ENCODE data around the gene RUBCNL. TPM values are rescaled to one million over a fixed set of nuclear protein-coding genes. Genes with fewer than 3 reads are reported as not detected.

The RUBCNL gene
- total RNA-seq, 1 experiment from 2014 or later, result 1.9 TPM

DNA sequence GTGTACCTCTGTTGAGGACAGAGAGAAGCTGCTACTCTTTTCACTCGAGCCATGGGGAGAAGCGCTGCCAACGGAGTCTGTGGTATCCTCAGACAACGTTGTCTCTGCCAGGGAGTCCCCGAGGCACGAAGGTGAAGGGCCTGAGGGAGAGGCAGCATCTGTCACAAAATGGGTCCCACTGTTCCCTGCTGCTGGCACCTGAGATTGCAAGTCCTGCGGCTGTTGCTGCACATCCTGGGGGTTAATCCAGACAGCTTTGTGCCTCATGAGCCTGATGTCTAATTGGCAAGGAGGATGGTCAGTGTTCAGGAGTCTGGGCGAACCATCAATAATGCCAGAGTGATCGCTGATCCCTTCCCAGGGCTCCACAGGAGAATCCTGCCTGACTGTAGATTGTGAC, 15.0 kb downstream of the RUBCNL start (continued):
- TF ChIP-seq GTF2I (CRISPR knock-in tag; conservative IDR thresholded peaks at IDR 0.05), result no peak

DNA sequence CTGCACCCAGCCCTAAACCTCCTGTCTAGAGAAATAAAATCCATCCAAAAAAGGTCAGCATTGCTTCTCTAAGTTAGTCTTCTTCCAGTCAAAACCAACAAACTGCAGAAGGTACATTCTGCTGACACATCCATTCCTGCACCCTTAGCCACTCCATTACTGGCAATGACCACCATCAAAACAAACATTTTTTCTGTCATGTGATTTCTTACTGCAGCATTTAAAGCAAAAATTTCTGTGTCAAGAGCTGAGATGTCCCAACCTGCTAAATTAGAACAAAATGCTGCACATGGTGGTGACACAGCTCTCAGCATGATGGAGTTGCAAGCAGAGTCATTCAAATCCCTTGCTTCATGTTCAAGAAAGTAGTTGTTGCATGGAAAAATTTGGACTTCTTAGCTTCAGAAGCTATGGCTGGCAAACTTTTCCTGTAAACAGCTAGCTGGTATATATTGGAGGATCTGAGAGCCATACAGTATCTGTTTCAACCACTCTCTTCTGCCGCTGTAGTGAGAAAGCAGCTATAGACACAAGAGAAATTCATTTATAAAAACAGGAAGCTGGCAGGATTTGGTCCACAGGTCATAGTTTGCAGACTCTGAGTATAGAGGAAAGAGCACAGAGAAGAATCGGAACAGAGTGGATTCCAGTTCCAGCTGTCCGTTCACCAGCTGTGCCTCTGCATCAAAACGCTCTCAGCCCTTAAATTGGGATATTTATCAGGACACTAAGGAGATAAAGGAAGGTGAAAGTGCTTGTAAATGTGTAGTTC, 17.4 kb downstream of the RUBCNL start:
- Mint-ChIP-seq H3K9me3 (no peaks in the 10 kb centered on the region), H3K4me3 (no peak overlapping the region), H3K36me3 (no peaks in the 10 kb centered on the region), H3K4me1 (no peaks in the 10 kb centered on the region), H3K27ac (no peak overlapping the region), H3K27me3 (ENCODE audit: low read depth) (no peaks in the 10 kb centered on the region)
- POLR2A ChIA-PET, result no interaction called here
- TF ChIP-seq ETV6 (CRISPR knock-in tag; IDR thresholded peaks at IDR 0.05) (no peak), IRF2 (CRISPR knock-in tag; IDR thresholded peaks at IDR 0.05; ENCODE audit: borderline replicate concordance, low read depth) (no peak), ZNF416 (CRISPR knock-in tag; IDR thresholded peaks at IDR 0.05) (no peak), ZNF423 (CRISPR knock-in tag; IDR thresholded peaks at IDR 0.05) (no peak), ZNF263 (CRISPR knock-in tag; IDR thresholded peaks at IDR 0.05; ENCODE audit: low read depth) (no peak), SP1 (CRISPR knock-in tag; conservative IDR thresholded peaks at IDR 0.05) (no peak), FOXK1 (CRISPR knock-in tag; IDR thresholded peaks at IDR 0.05) (no peak), RORB (CRISPR knock-in tag; IDR thresholded peaks at IDR 0.05) (no peak), JUN (CRISPR knock-in tag; IDR thresholded peaks at IDR 0.05) (no peak)
- TF ChIP-seq, protein P1, sequence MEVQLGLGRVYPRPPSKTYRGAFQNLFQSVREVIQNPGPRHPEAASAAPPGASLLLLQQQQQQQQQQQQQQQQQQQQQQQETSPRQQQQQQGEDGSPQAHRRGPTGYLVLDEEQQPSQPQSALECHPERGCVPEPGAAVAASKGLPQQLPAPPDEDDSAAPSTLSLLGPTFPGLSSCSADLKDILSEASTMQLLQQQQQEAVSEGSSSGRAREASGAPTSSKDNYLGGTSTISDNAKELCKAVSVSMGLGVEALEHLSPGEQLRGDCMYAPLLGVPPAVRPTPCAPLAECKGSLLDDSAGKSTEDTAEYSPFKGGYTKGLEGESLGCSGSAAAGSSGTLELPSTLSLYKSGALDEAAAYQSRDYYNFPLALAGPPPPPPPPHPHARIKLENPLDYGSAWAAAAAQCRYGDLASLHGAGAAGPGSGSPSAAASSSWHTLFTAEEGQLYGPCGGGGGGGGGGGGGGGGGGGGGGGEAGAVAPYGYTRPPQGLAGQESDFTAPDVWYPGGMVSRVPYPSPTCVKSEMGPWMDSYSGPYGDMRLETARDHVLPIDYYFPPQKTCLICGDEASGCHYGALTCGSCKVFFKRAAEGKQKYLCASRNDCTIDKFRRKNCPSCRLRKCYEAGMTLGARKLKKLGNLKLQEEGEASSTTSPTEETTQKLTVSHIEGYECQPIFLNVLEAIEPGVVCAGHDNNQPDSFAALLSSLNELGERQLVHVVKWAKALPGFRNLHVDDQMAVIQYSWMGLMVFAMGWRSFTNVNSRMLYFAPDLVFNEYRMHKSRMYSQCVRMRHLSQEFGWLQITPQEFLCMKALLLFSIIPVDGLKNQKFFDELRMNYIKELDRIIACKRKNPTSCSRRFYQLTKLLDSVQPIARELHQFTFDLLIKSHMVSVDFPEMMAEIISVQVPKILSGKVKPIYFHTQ (CRISPR knock-in tag; IDR thresholded peaks at IDR 0.05), result no peak
- TF ChIP-seq, protein P2, sequence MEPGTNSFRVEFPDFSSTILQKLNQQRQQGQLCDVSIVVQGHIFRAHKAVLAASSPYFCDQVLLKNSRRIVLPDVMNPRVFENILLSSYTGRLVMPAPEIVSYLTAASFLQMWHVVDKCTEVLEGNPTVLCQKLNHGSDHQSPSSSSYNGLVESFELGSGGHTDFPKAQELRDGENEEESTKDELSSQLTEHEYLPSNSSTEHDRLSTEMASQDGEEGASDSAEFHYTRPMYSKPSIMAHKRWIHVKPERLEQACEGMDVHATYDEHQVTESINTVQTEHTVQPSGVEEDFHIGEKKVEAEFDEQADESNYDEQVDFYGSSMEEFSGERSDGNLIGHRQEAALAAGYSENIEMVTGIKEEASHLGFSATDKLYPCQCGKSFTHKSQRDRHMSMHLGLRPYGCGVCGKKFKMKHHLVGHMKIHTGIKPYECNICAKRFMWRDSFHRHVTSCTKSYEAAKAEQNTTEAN (CRISPR knock-in tag; IDR thresholded peaks at IDR 0.05), result no peak
- TF ChIP-seq, protein P3, sequence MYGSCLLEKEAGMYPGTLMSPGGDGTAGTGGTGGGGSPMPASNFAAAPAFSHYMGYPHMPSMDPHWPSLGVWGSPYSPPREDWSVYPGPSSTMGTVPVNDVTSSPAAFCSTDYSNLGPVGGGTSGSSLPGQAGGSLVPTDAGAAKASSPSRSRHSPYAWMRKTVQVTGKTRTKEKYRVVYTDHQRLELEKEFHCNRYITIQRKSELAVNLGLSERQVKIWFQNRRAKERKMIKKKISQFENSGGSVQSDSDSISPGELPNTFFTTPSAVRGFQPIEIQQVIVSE (CRISPR knock-in tag; IDR thresholded peaks at IDR 0.05; ENCODE audit: borderline replicate concordance), result no peak
- TF ChIP-seq, protein P4, sequence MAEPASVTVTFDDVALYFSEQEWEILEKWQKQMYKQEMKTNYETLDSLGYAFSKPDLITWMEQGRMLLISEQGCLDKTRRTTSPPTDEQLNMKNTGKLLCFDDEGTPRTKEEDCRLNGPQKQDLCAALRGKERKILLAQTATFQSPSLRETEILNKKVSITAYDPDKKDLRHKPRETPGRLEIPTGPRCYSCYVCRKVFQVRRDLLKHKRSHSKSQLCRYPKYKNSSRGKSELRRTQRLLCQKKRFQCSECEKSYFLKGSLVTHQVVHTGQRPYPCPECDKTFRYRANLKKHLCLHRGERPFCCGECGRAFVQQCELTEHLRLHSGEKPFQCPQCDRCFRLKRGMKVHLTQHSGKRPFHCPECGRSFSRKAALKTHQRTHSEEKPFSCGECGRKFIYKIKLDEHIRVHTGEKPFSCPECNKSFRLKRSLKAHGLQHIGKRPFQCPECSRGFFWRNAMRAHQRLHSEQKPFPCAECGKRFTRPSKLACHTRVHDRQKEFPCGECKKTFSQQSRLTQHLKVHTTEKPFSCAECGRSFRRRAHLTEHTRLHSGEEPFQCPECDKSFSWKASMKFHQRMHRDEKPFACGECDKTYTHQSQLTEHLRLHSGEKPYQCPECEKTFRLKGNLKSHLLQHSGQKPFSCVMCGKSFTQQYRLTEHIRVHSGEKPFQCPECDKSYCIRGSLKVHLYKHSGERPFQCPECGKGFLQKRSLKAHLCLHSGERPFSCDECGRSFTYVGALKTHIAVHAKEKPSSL (CRISPR knock-in tag; conservative IDR thresholded peaks at IDR 0.05), result no peak
- TF ChIP-seq, protein P5, sequence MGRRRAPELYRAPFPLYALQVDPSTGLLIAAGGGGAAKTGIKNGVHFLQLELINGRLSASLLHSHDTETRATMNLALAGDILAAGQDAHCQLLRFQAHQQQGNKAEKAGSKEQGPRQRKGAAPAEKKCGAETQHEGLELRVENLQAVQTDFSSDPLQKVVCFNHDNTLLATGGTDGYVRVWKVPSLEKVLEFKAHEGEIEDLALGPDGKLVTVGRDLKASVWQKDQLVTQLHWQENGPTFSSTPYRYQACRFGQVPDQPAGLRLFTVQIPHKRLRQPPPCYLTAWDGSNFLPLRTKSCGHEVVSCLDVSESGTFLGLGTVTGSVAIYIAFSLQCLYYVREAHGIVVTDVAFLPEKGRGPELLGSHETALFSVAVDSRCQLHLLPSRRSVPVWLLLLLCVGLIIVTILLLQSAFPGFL (CRISPR knock-in tag; IDR thresholded peaks at IDR 0.05; ENCODE audit: borderline replicate concordance), result no peak
- TF ChIP-seq, protein P6, sequence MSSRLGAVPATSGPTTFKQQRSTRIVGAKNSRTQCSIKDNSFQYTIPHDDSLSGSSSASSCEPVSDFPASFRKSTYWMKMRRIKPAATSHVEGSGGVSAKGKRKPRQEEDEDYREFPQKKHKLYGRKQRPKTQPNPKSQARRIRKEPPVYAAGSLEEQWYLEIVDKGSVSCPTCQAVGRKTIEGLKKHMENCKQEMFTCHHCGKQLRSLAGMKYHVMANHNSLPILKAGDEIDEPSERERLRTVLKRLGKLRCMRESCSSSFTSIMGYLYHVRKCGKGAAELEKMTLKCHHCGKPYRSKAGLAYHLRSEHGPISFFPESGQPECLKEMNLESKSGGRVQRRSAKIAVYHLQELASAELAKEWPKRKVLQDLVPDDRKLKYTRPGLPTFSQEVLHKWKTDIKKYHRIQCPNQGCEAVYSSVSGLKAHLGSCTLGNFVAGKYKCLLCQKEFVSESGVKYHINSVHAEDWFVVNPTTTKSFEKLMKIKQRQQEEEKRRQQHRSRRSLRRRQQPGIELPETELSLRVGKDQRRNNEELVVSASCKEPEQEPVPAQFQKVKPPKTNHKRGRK (CRISPR knock-in tag; IDR thresholded peaks at IDR 0.05; ENCODE audit: borderline replicate concordance), result no peak
- no peak for ATAC-seq
- CTCF ChIA-PET, result interaction anchor here (1.1 kb wide), 1 partner anchor 10 kb away, joined by 4 read pairs; no protein-coding TSS in a partner anchor
- DNase-seq (ENCODE audit: low spot score), result no peak

Measured in WTC11 (cell line).